Lower lobe of right lung (tissue), 2 donors: ENCODE measurements around the gene EIF4B. TPM values are rescaled to one million over a fixed set of nuclear protein-coding genes. Genes with fewer than 3 reads are reported as not detected.

Experiments used
- ATAC-seq, 2 donors: fragments of 200-7000 bp; cut with Tn5 transposase; one replicate each; pipeline ENCODE4 v1.9.1; 2020 to 2022; ENCODE audit warnings: mild to moderate bottlenecking in 2 of 2, moderate library complexity in 2 of 2
- DNase-seq: peaks from one replicate; pipeline ENCODE4 v3.0.0-alpha.2; 2020
- H3K27ac ChIP-seq: fragments of 200-600 bp; one replicate; pipeline ENCODE4 v1.8.0; 2022
- H3K27me3 ChIP-seq: fragments of 200-600 bp; one replicate; pipeline ENCODE4 v1.8.0; 2022; ENCODE audit warnings: low read depth
- H3K36me3 ChIP-seq: fragments of 200-600 bp; one replicate; pipeline ENCODE4 v1.8.0; 2022; ENCODE audit warnings: mild to moderate bottlenecking
- H3K4me1 ChIP-seq: fragments of 200-600 bp; one replicate; pipeline ENCODE4 v1.8.0; 2022
- H3K4me3 ChIP-seq: fragments of 200-600 bp; one replicate; pipeline ENCODE4 v1.8.0; 2022; ENCODE audit warnings: mild to moderate bottlenecking
- H3K9me3 ChIP-seq: fragments of 200-600 bp; one replicate; pipeline ENCODE4 v1.8.0; 2022
- CTCF ChIP-seq: fragments of 200-600 bp; IDR thresholded peaks from one replicate; pipeline ENCODE4 v1.8.0; 2022; ENCODE audit warnings: antibody characterized with exemption, mild to moderate bottlenecking
- intact Hi-C: fragments of 100-400 bp; cut with DNase I; formaldehyde crosslinking; loops from one replicate; pipeline ENCODE4 v1.11.0; 2022
- total RNA-seq: library from RNA; stranded (reverse); fragmentation: NEBNext Ultra II Directional; extraction: Animal tissue kit (Norgen Biotek cat#: 25700); gene quantifications from one replicate; pipeline ENCODE4 v1.2.1, GENCODE V29; 2021
- donor health status: DM: no; HTN: yes; CAD: no; lungs with severe emphysema.

EIF4B gene
- total RNA-seq, 1 donor from 2014 or later, result 453 TPM

DNA sequence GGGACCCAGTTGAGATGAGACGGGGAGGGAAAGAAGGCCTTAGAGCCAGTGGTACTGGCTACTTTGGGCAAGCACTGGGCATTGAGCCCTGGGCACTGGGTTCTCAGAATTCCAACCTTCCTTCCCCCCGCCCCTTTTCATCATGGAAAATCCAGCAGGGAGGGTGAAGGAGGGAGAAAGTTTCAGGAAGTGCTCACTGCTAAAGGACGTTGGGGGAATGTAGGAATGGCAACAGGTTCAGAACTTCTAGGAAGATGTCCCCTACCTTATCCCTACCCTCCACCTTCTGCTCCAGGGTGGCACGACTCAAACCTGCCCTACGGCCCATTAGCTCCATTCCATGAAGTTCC lies 39.4 kb downstream of the EIF4B start:
- DNase-seq (no peak), ATAC-seq (no peak)
- H3K36me3 ChIP-seq, result peaks cover 9% of the 10 kb centered on the region
- peak overlapping the region; percentile 67 for H3K4me3 ChIP-seq
- H3K9me3 ChIP-seq, result no peaks in the 10 kb centered on the region
- H3K27ac ChIP-seq, result peak overlapping the region; percentile 94
- TF ChIP-seq CTCF, result no peak
- H3K4me1 ChIP-seq, result peaks cover 55% of the 10 kb centered on the region
- intact Hi-C loops, result no loop called here
- no peaks in the 10 kb centered on the region for H3K27me3 ChIP-seq

DNA sequence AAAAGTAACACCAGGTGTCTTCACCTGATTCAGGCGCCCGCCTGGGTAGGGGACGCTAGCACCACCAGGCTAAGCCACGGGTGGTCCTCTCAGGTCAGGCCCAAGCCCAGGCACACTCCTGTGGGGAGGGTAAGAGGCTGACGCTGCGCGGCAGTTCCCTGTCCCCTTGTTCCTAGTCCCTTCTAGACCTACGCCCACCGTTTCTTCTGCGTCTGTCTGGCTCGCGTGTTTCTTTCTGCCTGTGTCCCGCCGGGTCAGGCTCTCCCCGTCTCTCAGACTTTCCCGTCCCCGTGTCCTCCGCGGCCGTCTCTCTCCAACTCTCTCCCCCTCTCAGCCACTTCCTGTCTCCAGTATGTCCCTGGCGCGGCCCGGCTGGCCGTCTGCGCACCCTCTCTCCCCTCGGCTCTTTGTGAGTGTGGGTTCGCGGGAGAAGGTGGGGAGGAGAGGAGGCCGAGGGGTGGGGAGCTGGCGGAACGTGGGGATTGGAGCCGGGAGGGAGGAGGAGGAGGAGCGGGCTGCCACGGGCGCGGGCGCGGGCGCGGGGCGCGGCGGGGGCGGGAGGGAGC lies 40.5 kb downstream of the EIF4B start:
- intact Hi-C loops, result no loop called here
- Histone ChIP-seq H3K4me3 (peak overlapping the region; percentile 67), H3K27me3 (no peaks in the 10 kb centered on the region), H3K36me3 (peaks cover 6% of the 10 kb centered on the region), H3K4me1 (peaks cover 65% of the 10 kb centered on the region), H3K27ac (peak overlapping the region; percentile 94), H3K9me3 (no peaks in the 10 kb centered on the region)
- peak; percentile 61 to 62 for ATAC-seq
- DNase-seq, result peak; percentile 90
- no peak for TF ChIP-seq CTCF

- H3K9me3 ChIP-seq, result no peaks in the 10 kb centered on the region
- ATAC-seq, result peak; percentile 42 to 56
- intact Hi-C loops, result no loop called here
- peaks cover 11% of the 10 kb centered on the region for H3K36me3 ChIP-seq
- no peaks in the 10 kb centered on the region for H3K27me3 ChIP-seq
- H3K4me1 ChIP-seq, result peaks cover 72% of the 10 kb centered on the region
- peak; percentile 87 for DNase-seq
- H3K4me3 ChIP-seq, result peak overlapping the region; percentile 83
- no peak for TF ChIP-seq CTCF
- peak overlapping the region; percentile 97 for H3K27ac ChIP-seq
These were observed 41.2 kb downstream of the EIF4B start for GRCh38 chr12:53047221-53048032.

GRCh38 chr12:53048033-53048779 lies 42.0 kb downstream of the EIF4B start:
- H3K4me1 ChIP-seq, result peaks cover 80% of the 10 kb centered on the region
- intact Hi-C loops, result no loop called here
- no peaks in the 10 kb centered on the region for H3K27me3 ChIP-seq
- TF ChIP-seq CTCF, result peak; percentile 16
- peak overlapping the region; percentile 83 for H3K4me3 ChIP-seq
- H3K27ac ChIP-seq, result peak overlapping the region; percentile 97
- peak; percentile 80 for DNase-seq
- peak; percentile 22 to 33 for ATAC-seq
- no peaks in the 10 kb centered on the region for H3K9me3 ChIP-seq
- H3K36me3 ChIP-seq, result peaks cover 8% of the 10 kb centered on the region

DNA sequence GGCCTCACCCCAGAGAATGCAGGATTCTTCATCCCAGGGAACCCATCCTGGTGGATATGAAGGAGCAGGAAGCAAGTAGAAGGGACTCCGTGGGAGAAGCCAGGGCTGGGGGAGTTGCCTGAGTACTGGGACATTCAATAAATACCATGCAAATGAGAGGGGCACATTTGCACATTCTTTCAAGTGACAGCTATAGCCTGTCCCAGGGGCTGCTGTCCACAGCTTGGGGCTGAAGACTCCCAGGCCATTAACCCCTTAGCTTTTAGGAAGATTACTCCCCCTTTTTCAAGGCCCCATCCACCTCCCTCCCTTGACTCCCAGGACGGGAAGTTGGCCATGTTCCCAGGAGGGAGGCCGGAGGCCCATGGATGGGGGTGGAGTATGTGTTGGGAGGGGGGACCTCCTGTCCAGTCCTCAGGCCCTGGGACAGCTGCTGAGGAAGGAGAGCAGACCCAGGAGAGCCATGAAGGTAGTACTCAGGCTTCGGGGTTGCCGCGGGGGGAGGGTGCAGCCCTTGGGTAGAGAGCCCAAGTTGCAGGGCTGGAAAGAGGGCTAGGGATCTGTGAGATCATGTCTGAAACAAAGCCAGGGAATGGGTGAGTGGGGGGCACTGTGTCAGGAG lies 42.6 kb downstream of the EIF4B start:
- Histone ChIP-seq H3K36me3 (peaks cover 15% of the 10 kb centered on the region), H3K9me3 (no peaks in the 10 kb centered on the region), H3K27ac (peak overlapping the region; percentile 97), H3K4me1 (peaks cover 81% of the 10 kb centered on the region), H3K27me3 (no peaks in the 10 kb centered on the region), H3K4me3 (peak overlapping the region; percentile 83)
- ATAC-seq (peak in 1 of 2 donors; percentile 1), DNase-seq (no peak)
- intact Hi-C loops, result no loop called here
- TF ChIP-seq CTCF, result no peak
